ENCODE measurements around the gene EARS2. TPM values are rescaled to one million over a fixed set of nuclear protein-coding genes. Genes with fewer than 3 reads are reported as not detected.

The EARS2 gene
- total and polyA plus RNA-seq, 7 experiments from 2014 or later = 10.6 to 19.2 (median 15.1) TPM

GRCh38 chr16:23523876-23524385 lies 33.2 kb downstream of the EARS2 start:
- Histone ChIP-seq H3K27me3 (ENCODE audit: control insufficient read depth in 2 of 2, insufficient read depth in 2 of 2, low read length in 2 of 2) (no peaks in the 10 kb centered on the region), H3K9me3 (ENCODE audit: control insufficient read depth in 2 of 3, low read length in 3 of 3) (no peaks in the 10 kb centered on the region), H3K36me3 (ENCODE audit: control insufficient read depth in 2 of 3, insufficient read depth in 3 of 3, low read length in 3 of 3) (peaks cover 7 to 49% (median 7%) of the 10 kb centered on the region in 3 experiments), H3K4me3 (ENCODE audit: low read length) (no peak overlapping the region), H3K27ac (ENCODE audit: low read depth, low read length) (no peak overlapping the region), H3K4me1 (ENCODE audit: control insufficient read depth in 2 of 2, insufficient read depth in 2 of 2, low read length in 2 of 2) (no peaks in the 10 kb centered on the region)
- Mint-ChIP-seq H3K27ac (no peak overlapping the region), H3K4me1 (peaks cover 0 to 2% (median 0%) of the 10 kb centered on the region in 7 donors), H3K36me3 (peaks cover 4 to 55% (median 30%) of the 10 kb centered on the region in 5 donors), H3K27me3 (no peaks in the 10 kb centered on the region), H3K4me3 (no peak overlapping the region), H3K9me3 (no peaks in the 10 kb centered on the region)
- ATAC-seq (no peak), DNase-seq (no peak)
- intact Hi-C loops (cut with micrococcal nuclease) = no loop called here
- ChIA-PET POLR2A (no interaction called here), CTCF (no interaction called here)

DNA sequence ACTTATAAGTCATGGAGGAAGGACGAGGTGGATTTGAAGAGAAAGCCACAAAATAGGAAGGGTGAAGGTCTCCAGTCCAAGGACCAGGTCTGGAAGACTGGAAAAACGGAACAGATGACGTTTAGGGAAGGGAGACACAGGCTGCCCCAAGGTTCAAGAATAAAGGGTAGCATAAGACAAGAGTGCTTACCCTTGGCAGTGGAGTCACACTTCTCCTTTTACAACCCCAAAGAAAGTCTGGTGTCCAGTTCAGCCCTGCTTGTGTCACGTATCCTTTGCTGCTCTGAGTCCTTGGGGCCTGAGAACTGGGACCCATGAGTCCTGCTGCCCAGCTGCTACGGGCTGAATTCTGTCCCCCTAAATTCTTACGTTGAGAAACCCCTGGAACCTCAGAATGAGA lies 33.8 kb downstream of the EARS2 start:
- DNase-seq = no peak
- Mint-ChIP-seq H3K27ac (no peak overlapping the region), H3K4me3 (no peak overlapping the region), H3K27me3 (no peaks in the 10 kb centered on the region), H3K36me3 (peaks cover 4 to 51% (median 30%) of the 10 kb centered on the region in 5 donors), H3K4me1 (peaks cover 0 to 4% (median 0%) of the 10 kb centered on the region in 7 donors), H3K9me3 (no peaks in the 10 kb centered on the region)
- Histone ChIP-seq H3K27me3 (ENCODE audit: control insufficient read depth in 2 of 2, insufficient read depth in 2 of 2, low read length in 2 of 2) (no peaks in the 10 kb centered on the region), H3K4me1 (ENCODE audit: control insufficient read depth in 2 of 2, insufficient read depth in 2 of 2, low read length in 2 of 2) (no peaks in the 10 kb centered on the region), H3K4me3 (ENCODE audit: low read length) (no peak overlapping the region), H3K36me3 (ENCODE audit: control insufficient read depth in 2 of 3, insufficient read depth in 3 of 3, low read length in 3 of 3) (peaks cover 5 to 45% (median 7%) of the 10 kb centered on the region in 3 experiments), H3K9me3 (ENCODE audit: control insufficient read depth in 2 of 3, low read length in 3 of 3) (no peaks in the 10 kb centered on the region), H3K27ac (ENCODE audit: low read depth, low read length) (no peak overlapping the region)
- ATAC-seq = no peak
- CTCF ChIA-PET = no interaction called here
- POLR2A ChIA-PET = no interaction called here
- intact Hi-C loops (cut with micrococcal nuclease) = no loop called here

- no peak overlapping the region for H3K27ac ChIP-seq (ENCODE audit: low read depth, low read length)
- no peaks in the 10 kb centered on the region for H3K27me3 ChIP-seq (ENCODE audit: control insufficient read depth in 2 of 2, insufficient read depth in 2 of 2, low read length in 2 of 2)
- Mint-ChIP-seq H3K27ac (no peak overlapping the region), H3K9me3 (no peaks in the 10 kb centered on the region), H3K36me3 (peaks cover 4 to 47% (median 30%) of the 10 kb centered on the region in 5 donors), H3K4me3 (no peak overlapping the region), H3K4me1 (peaks cover 0 to 11% (median 0%) of the 10 kb centered on the region in 7 donors), H3K27me3 (no peaks in the 10 kb centered on the region)
- no peaks in the 10 kb centered on the region for H3K9me3 ChIP-seq (ENCODE audit: control insufficient read depth in 2 of 3, low read length in 3 of 3)
- ATAC-seq = no peak
- peaks cover 5 to 38% (median 7%) of the 10 kb centered on the region in 3 experiments for H3K36me3 ChIP-seq (ENCODE audit: control insufficient read depth in 2 of 3, insufficient read depth in 3 of 3, low read length in 3 of 3)
- H3K4me3 ChIP-seq (ENCODE audit: low read length) = no peak overlapping the region
- no peak for DNase-seq
- intact Hi-C loops (cut with micrococcal nuclease) = no loop called here
- no peaks in the 10 kb centered on the region for H3K4me1 ChIP-seq (ENCODE audit: control insufficient read depth in 2 of 2, insufficient read depth in 2 of 2, low read length in 2 of 2)
- CTCF ChIA-PET = no interaction called here
- POLR2A ChIA-PET = interaction anchor here (1.2 kb wide), 1 partner anchor 11 kb away, joined by 3 read pairs; no protein-coding TSS in a partner anchor
Measured at GRCh38 chr16:23521965-23522364, 35.2 kb downstream of the EARS2 start.

- Mint-ChIP-seq H3K4me1 (peaks cover 0 to 19% (median 6%) of the 10 kb centered on the region in 7 donors), H3K27me3 (no peaks in the 10 kb centered on the region), H3K36me3 (peaks cover 4 to 45% (median 30%) of the 10 kb centered on the region in 5 donors), H3K9me3 (no peaks in the 10 kb centered on the region), H3K4me3 (no peak overlapping the region), H3K27ac (peak overlapping the region in 1 of 9 donors; percentile 35)
- no peak for DNase-seq
- H3K9me3 ChIP-seq (ENCODE audit: control insufficient read depth in 2 of 3, low read length in 3 of 3) = no peaks in the 10 kb centered on the region
- H3K27me3 ChIP-seq (ENCODE audit: control insufficient read depth in 2 of 2, insufficient read depth in 2 of 2, low read length in 2 of 2) = no peaks in the 10 kb centered on the region
- H3K4me1 ChIP-seq (ENCODE audit: control insufficient read depth in 2 of 2, insufficient read depth in 2 of 2, low read length in 2 of 2) = no peaks in the 10 kb centered on the region
- peaks cover 5 to 38% (median 7%) of the 10 kb centered on the region in 3 experiments for H3K36me3 ChIP-seq (ENCODE audit: control insufficient read depth in 2 of 3, insufficient read depth in 3 of 3, low read length in 3 of 3)
- intact Hi-C loops (cut with micrococcal nuclease) = no loop called here
- H3K4me3 ChIP-seq (ENCODE audit: low read length) = no peak overlapping the region
- ChIA-PET CTCF (interaction anchor here (0.6 kb wide), 1 partner anchor 1961 kb away, joined by 3 read pairs; no protein-coding TSS in a partner anchor), POLR2A (no interaction called here)
- H3K27ac ChIP-seq (ENCODE audit: low read depth, low read length) = no peak overlapping the region
- peak; percentile 36 for ATAC-seq
Measured at GRCh38 chr16:23521037-23521743, 36.0 kb downstream of the EARS2 start.

DNA sequence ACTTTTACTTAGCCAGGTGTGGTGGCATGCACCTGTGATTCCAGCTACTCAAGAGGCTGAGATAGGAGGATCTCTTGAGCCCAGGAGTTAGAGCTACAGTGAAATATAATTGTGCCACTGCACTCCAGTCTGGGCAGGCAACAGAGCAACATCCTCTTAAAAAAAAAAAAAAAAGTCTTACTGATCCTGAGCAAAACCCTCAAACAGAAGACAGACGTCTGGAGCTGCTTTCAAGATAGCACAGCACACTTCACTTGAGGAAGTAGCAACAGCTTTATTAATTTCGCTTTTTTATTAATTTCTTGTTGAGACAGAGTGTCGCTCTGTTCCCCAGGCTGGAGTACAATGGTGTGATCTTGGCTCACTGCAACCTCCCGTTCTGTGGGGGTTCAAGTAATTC lies 36.6 kb downstream of the EARS2 start:
- no peaks in the 10 kb centered on the region for H3K9me3 ChIP-seq (ENCODE audit: control insufficient read depth in 2 of 3, low read length in 3 of 3)
- DNase-seq = no peak
- no peak overlapping the region for H3K4me3 ChIP-seq (ENCODE audit: low read length)
- Mint-ChIP-seq H3K27ac (no peak overlapping the region), H3K4me3 (no peak overlapping the region), H3K4me1 (peaks cover 3 to 23% (median 10%) of the 10 kb centered on the region in 7 donors), H3K27me3 (no peaks in the 10 kb centered on the region), H3K9me3 (no peaks in the 10 kb centered on the region), H3K36me3 (peaks cover 4 to 45% (median 30%) of the 10 kb centered on the region in 5 donors)
- H3K27ac ChIP-seq (ENCODE audit: low read depth, low read length) = no peak overlapping the region
- peaks cover 0 to 6% of the 10 kb centered on the region in 2 donors for H3K4me1 ChIP-seq (ENCODE audit: control insufficient read depth in 2 of 2, insufficient read depth in 2 of 2, low read length in 2 of 2)
- CTCF ChIA-PET = interaction anchor here (0.6 kb wide), 1 partner anchor 1960 kb away, joined by 3 read pairs; no protein-coding TSS in a partner anchor
- ATAC-seq = no peak
- intact Hi-C loops (cut with micrococcal nuclease) = no loop called here
- H3K27me3 ChIP-seq (ENCODE audit: control insufficient read depth in 2 of 2, insufficient read depth in 2 of 2, low read length in 2 of 2) = no peaks in the 10 kb centered on the region
- POLR2A ChIA-PET = no interaction called here
- peaks cover 5 to 38% (median 7%) of the 10 kb centered on the region in 3 experiments for H3K36me3 ChIP-seq (ENCODE audit: control insufficient read depth in 2 of 3, insufficient read depth in 3 of 3, low read length in 3 of 3)

GRCh38 chr16:23519282-23519681 lies 37.9 kb downstream of the EARS2 start:
- H3K4me1 Mint-ChIP-seq = peaks cover 15 to 34% (median 22%) of the 10 kb centered on the region in 7 donors
- H3K27me3 ChIP-seq (ENCODE audit: control insufficient read depth in 2 of 2, insufficient read depth in 2 of 2, low read length in 2 of 2) = no peaks in the 10 kb centered on the region
- no peak overlapping the region for H3K27ac Mint-ChIP-seq
- no peaks in the 10 kb centered on the region for H3K27me3 Mint-ChIP-seq
- DNase-seq = no peak
- no peaks in the 10 kb centered on the region for H3K9me3 ChIP-seq (ENCODE audit: control insufficient read depth in 2 of 3, low read length in 3 of 3)
- ATAC-seq = no peak
- H3K4me3 ChIP-seq (ENCODE audit: low read length) = no peak overlapping the region
- ChIA-PET POLR2A (no interaction called here), CTCF (no interaction called here)
- H3K9me3 Mint-ChIP-seq = no peaks in the 10 kb centered on the region
- no peak overlapping the region for H3K4me3 Mint-ChIP-seq
- H3K36me3 ChIP-seq (ENCODE audit: control insufficient read depth in 2 of 3, insufficient read depth in 3 of 3, low read length in 3 of 3) = peaks cover 0 to 27% (median 5%) of the 10 kb centered on the region in 3 experiments
- H3K4me1 ChIP-seq (ENCODE audit: control insufficient read depth in 2 of 2, insufficient read depth in 2 of 2, low read length in 2 of 2) = peaks cover 4 to 15% of the 10 kb centered on the region in 2 donors
- no peak overlapping the region for H3K27ac ChIP-seq (ENCODE audit: low read depth, low read length)
- peaks cover 4 to 33% (median 22%) of the 10 kb centered on the region in 5 donors for H3K36me3 Mint-ChIP-seq
- intact Hi-C loops (cut with micrococcal nuclease) = no loop called here

Measured in naive thymus-derived CD4-positive, alpha-beta T cell (primary cell).